Vagina (tissue), 2 donors: ENCODE results near the gene PPP1R2B.

Experiments used
- POLR2AphosphoS5 ChIP-seq, 2 donors: sonication (generic); formaldehyde crosslinking; IDR thresholded peaks; one replicate each; pipeline ENCODE4 v1.9.0; 2017; ENCODE audit warnings: antibody characterized with exemption in 2 of 2, mild to moderate bottlenecking in 2 of 2, low read depth in 1 of 2; ENCODE audit not compliant: insufficient read depth in 1 of 2
- TF ChIP-seq, protein P1 (sequence below), 3 experiments: fragments of 450-650 bp in 2 of 3; fragments of 200-600 bp in 1 of 3; sonication (generic) in 1 of 3; IDR thresholded peaks; one replicate each; pipeline ENCODE4 v1.5.1; 2017 to 2019; ENCODE audit warnings: antibody characterized with exemption in 3 of 3, mild to moderate bottlenecking in 2 of 3, moderate library complexity in 2 of 3

DNA sequence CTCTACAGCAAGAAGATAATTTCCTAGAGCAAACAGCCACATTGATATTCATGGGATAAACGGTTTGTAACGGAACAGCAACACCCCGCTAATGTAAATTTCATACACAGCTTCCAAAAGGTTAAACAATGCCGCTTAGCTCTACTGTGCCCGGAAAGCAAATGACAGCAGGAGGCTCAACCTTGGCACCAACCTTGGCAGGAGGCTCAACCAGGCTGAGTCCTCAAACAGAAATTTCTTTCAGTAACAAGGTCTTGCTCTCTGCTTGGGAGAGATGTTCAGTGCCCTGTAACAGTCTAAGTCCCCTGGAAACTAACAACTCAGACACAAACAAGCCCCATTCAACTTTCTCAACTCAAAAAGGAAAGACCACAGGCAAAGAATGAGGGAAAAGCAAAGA is 11.1 kb upstream of the PPP1R2B start:
- TF ChIP-seq, protein P1, sequence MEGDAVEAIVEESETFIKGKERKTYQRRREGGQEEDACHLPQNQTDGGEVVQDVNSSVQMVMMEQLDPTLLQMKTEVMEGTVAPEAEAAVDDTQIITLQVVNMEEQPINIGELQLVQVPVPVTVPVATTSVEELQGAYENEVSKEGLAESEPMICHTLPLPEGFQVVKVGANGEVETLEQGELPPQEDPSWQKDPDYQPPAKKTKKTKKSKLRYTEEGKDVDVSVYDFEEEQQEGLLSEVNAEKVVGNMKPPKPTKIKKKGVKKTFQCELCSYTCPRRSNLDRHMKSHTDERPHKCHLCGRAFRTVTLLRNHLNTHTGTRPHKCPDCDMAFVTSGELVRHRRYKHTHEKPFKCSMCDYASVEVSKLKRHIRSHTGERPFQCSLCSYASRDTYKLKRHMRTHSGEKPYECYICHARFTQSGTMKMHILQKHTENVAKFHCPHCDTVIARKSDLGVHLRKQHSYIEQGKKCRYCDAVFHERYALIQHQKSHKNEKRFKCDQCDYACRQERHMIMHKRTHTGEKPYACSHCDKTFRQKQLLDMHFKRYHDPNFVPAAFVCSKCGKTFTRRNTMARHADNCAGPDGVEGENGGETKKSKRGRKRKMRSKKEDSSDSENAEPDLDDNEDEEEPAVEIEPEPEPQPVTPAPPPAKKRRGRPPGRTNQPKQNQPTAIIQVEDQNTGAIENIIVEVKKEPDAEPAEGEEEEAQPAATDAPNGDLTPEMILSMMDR (IDR thresholded peaks at IDR 0.05): no peak
- TF ChIP-seq POLR2AphosphoS5 (IDR thresholded peaks at IDR 0.05; ENCODE audit: insufficient read depth in 1 of 2, low read depth in 1 of 2): no peak
